ENCODE results near the gene FAM151A. TPM values are rescaled to one million over a fixed set of nuclear protein-coding genes. Genes with fewer than 3 reads are reported as not detected.

The FAM151A gene
- total and polyA plus RNA-seq, 2 experiments from 2014 or later, result 0.10 TPM; not detected in 1

DNA sequence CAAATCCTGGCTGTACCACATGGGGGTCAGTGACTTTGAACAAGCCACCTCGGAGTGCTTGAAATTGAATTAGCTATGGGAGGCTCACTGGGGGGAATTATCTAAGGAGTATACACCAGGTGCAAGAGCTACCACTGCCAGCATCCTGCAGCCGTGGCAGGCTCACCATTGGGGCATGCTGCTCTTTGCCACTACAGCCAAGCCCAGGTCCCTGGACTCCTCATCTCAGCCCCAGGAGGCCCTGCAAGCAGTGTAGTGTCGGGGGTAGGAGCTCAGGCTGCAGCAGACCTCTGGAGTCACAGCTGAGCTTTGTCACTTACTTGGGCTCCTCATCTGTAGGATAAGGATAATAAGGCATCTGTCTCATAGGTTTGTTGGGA is 40.0 kb downstream of the FAM151A start:
- Histone ChIP-seq H3K9me2 (ENCODE audit: insufficient read depth) (no peaks in the 10 kb centered on the region), H3F3A (replicated peaks; ENCODE audit: low read depth) (no peaks in the 10 kb centered on the region), H4K20me1 (replicated peaks; ENCODE audit: insufficient read depth) (no peaks in the 10 kb centered on the region), H3K36me3 (ENCODE audit: insufficient read depth) (no peaks in the 10 kb centered on the region), H3K4me2 (no peak overlapping the region), H3K4me3 (no peak overlapping the region), H2AFZ (no peak overlapping the region), H3K27me3 (ENCODE audit: insufficient read depth) (no peaks in the 10 kb centered on the region), H3K27ac (ENCODE audit: low read depth) (no peak overlapping the region), H3K79me2 (replicated peaks; ENCODE audit: insufficient read depth) (no peaks in the 10 kb centered on the region), H3K4me1 (ENCODE audit: insufficient read depth) (no peaks in the 10 kb centered on the region; the same call in 1 of the 2 replicates)
- DNase-seq (ENCODE audit: low spot score), result no peak
- Mint-ChIP-seq H3K4me3 (no peak overlapping the region; the same call in 2 of the 3 replicates), H3K27me3 (ENCODE audit: insufficient read depth, low read depth, poor library complexity) (peaks cover 20% of the 10 kb centered on the region), H3K9me3 (no peaks in the 10 kb centered on the region), H3K27ac (no peak overlapping the region), H3K4me1 (peaks cover 44% of the 10 kb centered on the region), H3K36me3 (ENCODE audit: low read depth) (no peaks in the 10 kb centered on the region; the same call in 2 of the 3 replicates)
- TF ChIP-seq JUNB (IDR thresholded peaks at IDR 0.05; ENCODE audit: unreplicated experiment) (no peak), EZH2 (IDR thresholded peaks at IDR 0.05; ENCODE audit: low read depth, unreplicated experiment) (no peak), REST (IDR thresholded peaks at IDR 0.05; ENCODE audit: unreplicated experiment) (no peak), ZNF114 (CRISPR knock-in tag; IDR thresholded peaks at IDR 0.05) (no peak), POLR2AphosphoS5 (IDR thresholded peaks at IDR 0.05; ENCODE audit: low read depth) (no peak), CTCF (conservative IDR thresholded peaks at IDR 0.05; ENCODE audit: low read depth in 2 of 2) (no peak), CREB1 (CRISPR knock-in tag; IDR thresholded peaks at IDR 0.05; ENCODE audit: low read depth) (no peak), NANOG (IDR thresholded peaks at IDR 0.05; ENCODE audit: borderline replicate concordance) (no peak), EZH2phosphoT487 (IDR thresholded peaks at IDR 0.05; ENCODE audit: unreplicated experiment) (no peak), ZNF331 (CRISPR knock-in tag; IDR thresholded peaks at IDR 0.05; ENCODE audit: low read depth) (no peak)
- TF ChIP-seq, protein P1, sequence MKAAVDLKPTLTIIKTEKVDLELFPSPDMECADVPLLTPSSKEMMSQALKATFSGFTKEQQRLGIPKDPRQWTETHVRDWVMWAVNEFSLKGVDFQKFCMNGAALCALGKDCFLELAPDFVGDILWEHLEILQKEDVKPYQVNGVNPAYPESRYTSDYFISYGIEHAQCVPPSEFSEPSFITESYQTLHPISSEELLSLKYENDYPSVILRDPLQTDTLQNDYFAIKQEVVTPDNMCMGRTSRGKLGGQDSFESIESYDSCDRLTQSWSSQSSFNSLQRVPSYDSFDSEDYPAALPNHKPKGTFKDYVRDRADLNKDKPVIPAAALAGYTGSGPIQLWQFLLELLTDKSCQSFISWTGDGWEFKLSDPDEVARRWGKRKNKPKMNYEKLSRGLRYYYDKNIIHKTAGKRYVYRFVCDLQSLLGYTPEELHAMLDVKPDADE (IDR thresholded peaks at IDR 0.05), result no peak
- ATAC-seq, result no peak

All from GM23338 (cell line).